HG02938 (cell line): ENCODE data around the gene C5orf52.
A peak's percentile ranks its signal among the peaks of the same experiment; 100 is the strongest.
"Not testable (repeated sequence)": the region's sequence is repeated elsewhere in the genome, so short reads cannot be mapped to it uniquely, and the experiment has no call there.

Source experiments
- ATAC-seq: cut with Tn5 transposase; IDR thresholded peaks from one replicate; pipeline ENCODE4 v1.9.1; 2021; ENCODE audit warnings: mild to moderate bottlenecking, moderate library complexity; ENCODE audit not compliant: unreplicated experiment

Gene C5orf52

DNA sequence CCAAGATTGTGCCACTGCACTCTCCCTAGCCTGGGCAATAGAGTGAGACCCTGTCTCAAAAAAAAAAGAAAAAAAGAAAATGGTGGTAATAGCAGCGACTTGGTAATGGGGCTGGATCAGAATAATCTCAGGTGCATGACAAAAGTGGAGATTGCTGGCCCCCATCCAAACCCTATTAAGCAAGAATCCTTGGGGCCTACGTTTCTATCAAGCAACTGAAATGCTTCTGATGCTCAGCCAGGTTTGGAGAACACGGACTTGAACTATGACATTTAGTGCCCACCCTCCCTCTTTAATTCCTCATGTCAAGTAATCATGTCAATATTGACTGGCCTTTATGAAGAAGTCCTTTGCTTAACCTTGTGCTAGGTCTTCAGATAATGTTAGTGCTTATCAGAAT, 6.6 kb downstream of the C5orf52 start:
- no peak for ATAC-seq

DNA sequence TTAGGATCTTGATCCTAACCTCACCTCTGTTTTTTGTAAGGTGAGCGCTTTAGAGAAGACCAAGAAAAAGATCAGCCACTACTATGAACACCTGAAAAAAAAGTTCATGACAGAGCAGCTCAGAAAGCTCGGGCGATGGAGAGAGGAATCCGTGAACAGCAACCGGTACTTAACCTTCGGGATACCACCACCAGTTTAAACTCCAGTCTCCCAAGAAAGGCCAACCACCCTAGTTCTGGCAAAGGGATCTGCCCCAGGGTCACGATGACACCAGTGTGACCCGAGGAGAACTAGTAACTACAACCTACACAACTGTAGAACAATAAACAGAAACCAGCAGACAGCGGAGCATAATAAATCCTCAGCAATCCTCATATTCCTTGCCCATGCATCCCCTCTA, 8.5 kb downstream of the C5orf52 start:
- ATAC-seq, result no peak

DNA sequence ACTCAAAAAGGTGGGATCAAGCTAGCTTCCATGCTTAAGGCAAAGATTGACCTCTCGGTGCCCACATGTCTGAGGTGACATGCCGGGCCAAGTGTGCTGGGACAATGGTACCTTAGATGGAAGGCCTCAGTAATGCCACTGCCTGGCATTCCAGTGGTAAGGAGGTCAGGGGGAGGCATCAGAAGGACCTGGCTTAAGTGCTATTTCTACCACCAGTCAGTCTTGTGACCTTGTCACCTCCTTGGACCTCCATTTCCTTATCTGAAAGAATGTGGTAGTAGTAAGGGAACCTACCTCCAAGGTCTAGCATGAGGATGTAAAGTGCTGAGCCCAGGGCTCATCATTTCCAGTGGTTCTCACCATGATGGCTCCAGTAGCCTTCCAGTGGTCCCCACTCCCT, 8.9 kb downstream of the C5orf52 start:
- ATAC-seq, result no peak

DNA sequence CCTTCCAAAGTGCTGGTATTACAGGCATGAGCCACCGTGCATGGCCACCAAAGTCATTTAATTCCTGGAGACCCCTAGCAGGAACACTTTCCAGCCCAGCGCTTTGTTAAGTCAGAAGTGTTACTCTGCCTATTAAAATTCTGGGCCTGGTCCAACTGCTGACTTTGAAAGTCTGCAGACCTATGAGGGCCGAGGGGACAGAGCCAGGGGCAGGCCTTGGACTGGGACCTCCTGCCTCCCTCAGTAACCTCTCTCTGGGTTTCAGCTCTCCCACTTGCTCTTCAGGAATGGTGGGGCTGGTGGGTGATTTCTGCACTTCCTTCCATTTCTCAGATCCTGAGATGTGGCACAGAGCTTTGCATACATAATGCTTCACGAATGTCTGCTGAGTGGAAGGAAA, 9.7 kb downstream of the C5orf52 start:
- ATAC-seq, result no peak

DNA sequence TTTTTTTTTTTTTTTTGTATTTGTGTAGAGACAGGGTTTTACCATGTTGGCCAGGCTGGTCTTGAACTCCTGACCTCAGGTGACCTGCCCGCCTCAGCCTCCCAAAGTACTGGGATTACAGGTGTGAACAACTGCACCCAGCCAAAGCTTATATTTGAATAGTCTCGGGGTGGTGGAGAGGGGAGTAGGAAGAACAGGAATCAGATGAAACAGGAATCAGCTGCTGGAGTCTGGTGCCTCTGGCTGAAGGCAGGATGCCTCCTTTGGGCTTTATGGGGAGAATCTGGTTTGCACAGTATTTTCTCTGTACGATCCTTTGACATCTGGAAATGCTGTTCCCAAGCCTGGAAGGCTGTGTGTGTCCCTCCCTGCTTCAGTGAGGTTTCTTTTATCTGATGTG, 10.9 kb downstream of the C5orf52 start:
- ATAC-seq, result no peak

DNA sequence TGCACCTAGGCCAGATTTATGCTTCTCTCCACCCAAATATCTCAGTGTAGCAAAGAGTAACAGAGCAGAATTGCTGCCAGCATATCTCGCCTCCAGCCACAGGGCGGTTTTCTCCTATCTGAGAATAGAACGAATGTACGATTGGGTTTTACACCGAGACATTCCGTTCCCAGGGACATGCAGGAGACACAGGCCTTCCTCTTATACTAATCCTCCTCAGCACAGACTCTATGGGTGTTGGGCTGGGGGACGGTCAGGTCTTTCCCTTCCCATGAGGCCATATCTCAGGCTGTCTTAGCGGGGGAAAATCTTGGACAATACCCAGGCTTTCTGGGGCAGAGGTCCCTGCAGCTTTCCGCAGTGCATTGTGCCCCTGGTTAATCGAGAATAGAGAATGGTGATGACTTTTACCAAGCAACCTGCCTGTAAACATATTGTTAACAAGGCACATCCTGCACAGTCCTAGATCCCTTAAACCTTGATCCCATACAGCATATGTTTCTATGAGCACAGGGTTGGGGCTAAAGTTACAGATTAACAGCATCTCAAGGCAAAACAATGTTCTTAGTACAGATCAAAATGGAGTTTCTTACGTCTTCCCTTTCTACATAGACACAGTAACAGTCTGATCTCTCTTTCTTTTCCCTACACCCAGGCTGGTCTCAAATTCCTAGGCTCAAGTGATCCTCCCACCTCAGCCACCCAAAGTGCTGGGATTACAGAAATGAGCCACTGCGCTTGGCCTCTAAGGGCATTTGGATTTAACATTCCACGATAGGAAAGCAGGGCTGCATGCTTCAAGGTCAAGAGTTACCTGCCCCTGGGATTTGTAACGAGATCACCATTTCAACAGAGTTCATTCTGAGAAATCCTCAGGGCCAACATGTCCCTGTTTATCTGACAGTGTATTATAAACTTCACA, 15.2 kb downstream of the C5orf52 start:
- not testable (repeated sequence) for ATAC-seq

DNA sequence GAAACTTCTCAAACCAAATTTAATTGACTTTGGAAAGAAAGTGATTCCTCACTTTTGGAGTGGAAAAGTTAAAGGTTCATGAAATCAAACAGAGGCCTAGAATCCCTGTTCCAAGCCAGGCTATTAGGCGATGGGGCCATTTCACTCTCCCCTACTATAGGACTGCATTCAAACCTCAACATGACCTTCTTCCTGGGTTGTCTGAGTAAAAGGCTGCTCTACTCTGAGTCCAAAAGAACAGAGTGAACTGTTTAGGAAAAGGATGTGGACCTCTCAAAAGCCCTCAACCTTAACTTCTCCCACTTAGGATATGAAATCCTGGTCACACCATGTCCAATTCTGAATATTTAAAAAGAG, 15.8 kb downstream of the C5orf52 start:
- no peak for ATAC-seq

DNA sequence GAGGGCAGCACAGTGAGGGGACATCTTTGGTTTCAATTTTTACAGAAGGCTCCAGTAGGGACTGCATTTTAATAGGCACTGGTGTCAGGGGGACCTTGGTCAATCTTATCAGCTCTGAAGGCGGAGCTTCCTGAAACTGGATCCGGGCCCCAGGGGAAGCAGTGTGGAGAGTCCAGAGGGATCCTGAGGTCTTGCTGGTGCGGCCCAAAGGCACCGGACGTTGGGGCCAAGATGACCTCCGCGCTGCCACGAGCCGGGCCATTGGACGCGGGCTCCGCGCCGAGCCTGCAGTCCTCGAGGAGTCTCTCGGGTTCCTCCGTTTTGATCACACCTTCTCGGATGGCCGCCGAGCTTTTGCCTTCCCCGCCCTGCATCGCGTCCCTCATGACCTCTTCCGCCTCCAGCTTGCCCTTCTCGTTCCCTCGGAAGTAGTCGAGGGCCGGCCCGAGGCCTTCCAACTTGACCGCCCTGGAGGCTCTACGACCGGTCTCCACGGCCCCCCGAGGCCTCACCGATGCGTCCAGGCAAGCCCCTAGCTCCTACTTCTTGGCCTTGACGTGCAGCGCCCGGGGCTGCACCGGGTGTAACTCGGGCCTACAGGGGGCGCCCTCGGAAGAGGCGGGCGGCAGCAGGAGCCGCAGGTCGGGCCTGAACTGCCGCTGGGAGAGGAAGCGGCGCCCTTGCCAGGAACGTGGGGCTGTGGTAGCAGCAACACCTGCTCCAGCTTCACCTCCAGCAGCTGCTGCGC, 18.8 kb downstream of the C5orf52 start:
- no peak for ATAC-seq

DNA sequence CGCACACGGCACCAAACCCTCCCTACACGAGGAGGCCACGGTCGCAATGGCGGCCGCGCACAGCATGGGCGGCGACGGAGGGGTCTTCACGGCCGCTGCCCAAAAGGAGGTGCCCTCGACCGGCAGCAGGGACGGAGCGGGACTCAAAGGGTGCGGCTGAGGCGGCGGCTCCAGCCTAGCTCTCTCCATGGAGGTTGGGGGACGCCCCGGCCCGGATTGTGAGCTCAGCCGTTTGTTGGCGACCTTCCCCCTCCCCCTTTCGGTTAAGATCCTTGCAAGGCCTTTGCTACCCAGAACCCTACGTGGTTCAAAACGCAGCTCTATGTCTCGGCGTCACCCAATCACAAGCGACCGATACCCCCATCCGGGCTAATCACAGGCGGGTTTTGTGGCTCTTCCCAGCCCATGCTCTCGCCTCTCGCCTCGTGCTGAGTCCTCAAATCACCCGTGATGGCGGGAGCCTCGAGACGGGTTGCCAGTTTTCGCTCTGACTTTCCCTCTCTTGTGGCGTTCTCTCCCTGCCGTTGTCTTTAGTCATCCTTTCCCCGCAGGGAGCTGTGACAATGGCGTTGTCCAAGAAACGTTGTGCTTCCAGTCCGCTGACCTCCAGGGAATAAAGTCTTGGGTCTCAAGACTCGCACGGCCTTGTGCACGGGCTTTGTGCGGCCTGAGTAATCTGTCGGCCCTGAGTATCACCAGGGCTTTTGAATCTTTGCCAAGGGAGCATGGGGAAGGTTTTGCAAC, 19.5 kb downstream of the C5orf52 start:
- no peak for ATAC-seq

DNA sequence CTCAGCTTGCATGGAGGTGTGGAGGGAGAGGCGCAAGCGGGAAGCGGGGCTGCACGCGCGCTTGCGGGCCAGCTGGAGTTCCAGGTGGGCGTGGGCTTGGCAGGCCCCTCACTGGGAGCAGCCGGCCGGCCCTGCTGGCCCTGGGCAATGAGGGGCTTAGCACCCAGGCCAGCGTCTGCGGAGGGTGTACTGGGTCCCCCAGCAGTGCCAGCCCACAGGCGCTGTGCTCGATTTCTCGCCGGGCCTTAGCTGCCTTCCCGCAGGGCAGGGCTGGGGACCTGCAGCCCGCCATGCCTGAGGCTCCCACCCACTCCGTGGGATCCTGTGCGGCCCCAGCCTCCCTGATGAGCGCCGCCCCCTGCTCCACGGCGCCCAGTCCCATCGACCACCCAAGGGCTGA, 22.5 kb downstream of the C5orf52 start:
- not testable (repeated sequence) for ATAC-seq

DNA sequence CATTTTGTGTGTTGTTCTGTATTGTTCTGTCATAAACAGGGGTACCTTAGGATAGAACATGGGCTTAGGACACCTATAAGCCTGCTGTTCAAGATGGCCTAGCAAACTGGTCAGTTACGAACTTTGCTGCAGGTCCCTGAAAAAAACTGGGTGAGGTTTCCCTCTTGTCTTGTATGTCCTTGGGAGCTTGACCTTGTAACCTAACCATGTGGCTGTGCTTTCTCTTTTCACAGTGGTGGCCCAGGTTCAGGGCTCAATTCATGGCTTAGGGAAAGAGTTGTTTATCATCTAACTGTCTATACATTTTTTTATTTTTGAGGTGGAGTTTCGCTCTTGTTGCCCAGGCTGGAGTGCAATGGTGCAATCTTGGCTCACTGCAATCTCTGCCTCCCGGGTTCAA, 24.8 kb downstream of the C5orf52 start:
- not testable (repeated sequence) for ATAC-seq

DNA sequence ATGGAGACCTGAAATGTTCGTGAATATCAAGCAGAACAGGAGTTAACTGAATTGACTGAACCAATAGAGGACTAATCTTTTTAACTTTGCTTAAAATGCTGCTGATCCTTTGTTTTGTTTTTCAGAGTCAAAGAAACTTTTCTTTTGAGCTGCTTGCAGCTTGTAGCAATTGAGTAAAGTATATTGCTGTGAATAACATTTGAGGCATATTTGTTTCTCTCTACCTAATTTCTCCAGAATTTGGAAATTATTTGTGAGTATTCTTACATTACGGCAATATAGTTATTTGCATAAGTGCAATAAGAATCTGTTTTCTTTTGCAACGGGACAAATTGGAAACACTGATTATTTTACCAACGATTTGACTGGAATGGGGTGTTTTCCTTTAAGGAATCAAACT, 27.3 kb downstream of the C5orf52 start:
- not testable (repeated sequence) for ATAC-seq

DNA sequence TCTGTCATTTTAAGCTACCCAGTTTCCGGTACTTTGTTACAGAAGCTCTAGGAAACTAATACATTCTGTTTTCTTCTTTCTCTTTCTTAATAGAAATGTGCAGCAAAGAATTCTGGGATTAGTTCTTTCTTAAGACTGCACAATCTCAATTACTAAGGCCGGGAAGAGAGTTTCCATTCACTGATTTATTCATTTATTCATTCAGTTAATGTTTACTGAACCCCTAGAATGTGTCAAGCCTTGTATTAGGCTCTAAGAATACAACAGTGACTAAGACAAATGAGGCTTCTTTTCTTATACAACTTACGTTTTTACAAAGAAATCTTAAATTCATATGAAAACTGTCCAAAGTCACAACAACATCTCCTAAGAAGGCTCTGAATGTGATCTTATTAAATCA, 32.4 kb downstream of the C5orf52 start:
- ATAC-seq, result no peak

DNA sequence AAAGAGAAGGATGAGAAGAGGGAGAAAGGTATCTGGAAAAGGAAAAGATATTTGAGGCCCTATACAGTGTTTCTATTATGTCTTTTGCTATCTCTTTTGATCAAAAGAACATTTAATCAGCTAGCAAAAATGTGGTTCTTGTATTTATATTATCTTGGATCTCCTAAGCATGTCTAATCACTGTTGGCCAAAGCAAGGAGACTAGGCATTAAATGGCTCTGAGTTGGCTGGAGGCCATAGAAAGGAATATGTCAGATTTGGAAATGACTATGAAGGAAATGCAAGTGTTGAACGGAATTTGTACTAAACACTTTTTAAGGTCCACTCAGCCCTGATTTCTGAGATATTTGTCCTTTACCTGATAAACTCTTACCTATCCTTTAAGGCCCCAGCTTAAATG, 37.5 kb downstream of the C5orf52 start:
- no peak for ATAC-seq

DNA sequence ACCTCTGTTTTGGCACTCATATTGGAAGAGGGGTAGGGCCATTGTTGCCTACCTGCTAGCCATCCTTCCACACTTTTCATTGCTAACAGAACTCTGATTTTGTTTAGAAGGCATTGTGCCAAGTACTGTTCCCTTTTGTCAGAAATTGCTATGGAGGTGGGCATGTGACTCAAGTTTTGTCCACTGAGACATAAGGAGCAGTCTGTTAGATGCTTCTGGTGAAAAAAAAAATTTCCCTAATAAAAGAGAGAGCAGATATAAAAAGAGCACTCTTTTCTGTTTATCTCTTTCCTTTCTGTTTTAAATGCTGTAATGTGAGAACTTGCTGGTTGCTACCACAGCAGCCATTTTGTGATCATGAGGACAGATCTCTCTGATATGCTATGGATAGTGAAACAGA, 38.0 kb downstream of the C5orf52 start:
- ATAC-seq, result no peak

DNA sequence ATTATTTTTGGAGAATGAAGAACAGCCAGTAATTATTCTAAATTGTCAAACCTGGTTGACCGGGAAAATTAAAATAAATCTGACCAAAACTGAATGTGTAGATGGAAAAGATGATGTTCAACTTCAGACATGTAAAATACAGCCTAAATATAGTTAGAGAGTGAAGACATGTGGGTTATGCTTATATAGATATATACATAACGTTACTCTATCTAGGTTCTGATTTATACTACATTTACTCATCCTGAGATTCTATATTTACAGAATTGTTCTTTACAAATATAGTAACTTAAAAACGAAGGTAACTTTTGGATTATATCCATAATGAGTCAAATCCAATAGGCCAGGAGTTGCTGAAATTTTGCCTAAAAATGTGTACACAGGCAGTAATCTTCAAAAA, 39.1 kb downstream of the C5orf52 start:
- ATAC-seq, result no peak

DNA sequence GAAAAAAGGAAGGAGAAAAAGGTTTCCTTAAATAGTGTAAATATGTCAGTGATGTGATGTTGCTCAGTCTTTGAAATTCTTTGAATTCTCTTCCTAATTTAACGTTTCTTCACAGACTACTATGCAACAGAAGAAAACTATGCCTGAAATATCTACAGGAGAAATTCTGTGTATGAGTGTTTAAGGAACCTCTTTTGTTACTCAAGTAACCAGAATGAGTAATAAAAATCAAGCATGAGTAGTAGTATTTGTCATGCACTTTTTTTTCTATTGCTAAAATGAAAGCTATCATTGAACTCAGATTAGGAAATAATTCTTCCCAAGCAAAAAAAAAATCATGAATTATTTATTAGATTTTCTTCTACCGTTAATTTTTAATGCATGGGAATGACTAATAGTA, 39.5 kb downstream of the C5orf52 start:
- ATAC-seq, result no peak

DNA sequence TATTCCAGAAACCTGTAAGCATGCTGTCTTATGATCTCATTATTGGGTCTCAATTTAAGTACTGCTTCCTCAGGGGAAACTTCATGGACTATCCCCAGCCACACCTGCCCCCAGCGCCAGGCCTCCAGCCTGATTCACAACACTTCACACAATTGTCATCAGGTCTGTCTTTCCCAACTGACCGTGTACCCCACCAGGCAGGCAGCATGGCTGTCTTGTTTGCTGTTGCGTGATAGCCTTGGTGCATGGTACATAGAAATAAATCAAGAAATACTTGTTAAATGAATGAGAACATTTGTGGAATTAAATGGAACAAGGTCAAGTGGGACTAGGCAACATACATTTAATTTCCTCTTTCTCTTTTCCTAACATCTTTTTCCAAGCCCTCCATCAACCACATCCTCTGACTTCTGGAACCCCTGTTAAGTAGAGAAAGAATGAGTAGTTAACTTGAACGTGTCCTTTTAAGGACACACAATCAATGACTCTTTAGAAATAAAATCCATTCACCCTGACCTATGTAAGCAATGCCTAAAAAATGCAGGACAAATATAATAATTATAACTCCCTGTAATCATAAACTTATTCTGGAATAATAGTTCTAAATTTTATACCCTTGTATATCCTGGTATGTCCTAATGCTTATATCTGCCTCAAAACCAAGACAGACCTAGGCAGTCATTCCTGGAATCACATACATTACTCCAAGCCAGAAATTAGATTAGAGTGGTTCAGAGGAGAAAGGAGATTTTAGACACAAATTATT, 42.7 kb downstream of the C5orf52 start:
- ATAC-seq, result no peak

DNA sequence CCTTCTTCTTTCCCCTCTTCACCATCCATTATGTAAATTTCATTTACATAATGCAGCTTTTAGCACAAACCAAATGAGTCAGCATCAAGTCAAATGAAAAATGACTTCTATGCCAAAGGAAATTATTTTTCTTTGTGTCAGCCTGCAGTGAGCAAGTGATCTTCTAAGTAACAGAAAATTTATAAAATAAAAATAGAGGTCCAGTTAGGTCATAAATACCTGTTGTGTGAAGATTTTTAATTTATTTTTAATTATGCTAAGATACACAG, 43.2 kb downstream of the C5orf52 start:
- ATAC-seq, result no peak

DNA sequence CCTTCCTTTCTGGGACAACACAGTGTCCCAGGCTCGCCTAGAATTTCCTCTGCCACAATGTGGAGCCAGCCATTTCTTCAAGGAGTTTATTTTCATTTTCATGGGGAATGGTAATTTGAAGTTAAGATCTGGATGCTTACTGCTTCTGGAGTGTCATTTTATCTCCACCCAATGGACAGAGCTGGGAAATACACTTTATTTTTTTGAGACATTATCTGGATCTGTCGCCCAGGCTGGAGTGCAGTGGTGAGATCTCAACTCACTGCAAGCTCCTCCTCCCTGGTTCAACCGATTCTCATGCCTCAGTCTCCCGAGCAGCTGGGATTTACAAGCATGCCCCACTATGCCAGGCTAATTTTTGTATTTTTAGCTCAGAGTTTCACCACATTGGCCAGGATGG, 47.2 kb downstream of the C5orf52 start:
- ATAC-seq, result peak; percentile 54

DNA sequence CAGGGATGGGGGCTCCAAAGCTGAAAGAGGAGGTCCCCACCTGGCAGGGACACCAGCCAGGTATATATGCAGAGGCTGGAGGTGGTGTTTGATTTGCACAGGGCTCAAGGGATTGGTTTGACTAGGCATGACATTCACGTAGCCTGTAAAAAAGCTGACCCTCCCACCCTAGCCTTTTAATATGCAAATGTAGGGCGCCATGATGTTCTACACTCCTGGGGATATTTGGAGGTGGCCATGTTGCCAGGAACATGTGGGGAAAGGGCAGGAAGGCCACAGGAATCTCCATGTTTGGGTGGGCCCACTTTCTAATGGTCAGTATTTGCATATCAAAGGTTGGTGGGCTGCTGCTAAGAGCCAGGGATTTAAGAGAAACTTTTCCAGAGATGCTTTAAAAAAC, 47.9 kb downstream of the C5orf52 start:
- ATAC-seq, result no peak
